NCI-H82 (cell line): ENCODE data around the gene TMPRSS3.

Experiments used
- DNase-seq: peaks from one replicate; lab custom pipeline; 2025; lab: John Stamatoyannopoulos, UW

The TMPRSS3 gene

DNA sequence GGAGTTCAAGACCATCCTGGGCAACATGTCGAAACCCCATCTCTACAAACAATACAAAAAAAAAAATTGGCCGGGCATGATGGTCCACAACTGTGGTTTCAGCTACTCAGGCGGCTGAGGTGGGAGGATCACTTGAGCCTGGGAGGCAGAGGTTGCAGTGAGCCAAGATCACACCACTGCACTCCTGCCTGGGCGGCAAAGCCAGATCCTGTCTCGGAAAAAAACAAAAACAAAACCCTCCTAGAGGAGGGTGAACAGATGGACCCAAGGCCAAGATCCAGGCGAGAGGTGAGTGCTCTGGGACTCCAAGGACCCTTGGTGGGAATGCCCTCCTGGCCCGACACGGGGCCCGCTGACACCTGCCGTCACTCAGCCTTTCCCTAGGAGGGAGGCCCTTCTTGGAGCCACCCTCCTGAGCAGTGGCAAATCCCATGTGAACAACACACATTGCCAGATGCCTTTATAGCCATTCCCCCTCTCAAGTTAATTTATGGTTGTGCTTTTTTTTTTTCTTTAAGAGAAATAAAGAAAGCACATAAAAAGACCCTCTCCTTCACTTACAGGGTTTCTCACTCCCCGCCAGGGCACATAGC lies 45.4 kb downstream of the TMPRSS3 start:
- no peak for DNase-seq

DNA sequence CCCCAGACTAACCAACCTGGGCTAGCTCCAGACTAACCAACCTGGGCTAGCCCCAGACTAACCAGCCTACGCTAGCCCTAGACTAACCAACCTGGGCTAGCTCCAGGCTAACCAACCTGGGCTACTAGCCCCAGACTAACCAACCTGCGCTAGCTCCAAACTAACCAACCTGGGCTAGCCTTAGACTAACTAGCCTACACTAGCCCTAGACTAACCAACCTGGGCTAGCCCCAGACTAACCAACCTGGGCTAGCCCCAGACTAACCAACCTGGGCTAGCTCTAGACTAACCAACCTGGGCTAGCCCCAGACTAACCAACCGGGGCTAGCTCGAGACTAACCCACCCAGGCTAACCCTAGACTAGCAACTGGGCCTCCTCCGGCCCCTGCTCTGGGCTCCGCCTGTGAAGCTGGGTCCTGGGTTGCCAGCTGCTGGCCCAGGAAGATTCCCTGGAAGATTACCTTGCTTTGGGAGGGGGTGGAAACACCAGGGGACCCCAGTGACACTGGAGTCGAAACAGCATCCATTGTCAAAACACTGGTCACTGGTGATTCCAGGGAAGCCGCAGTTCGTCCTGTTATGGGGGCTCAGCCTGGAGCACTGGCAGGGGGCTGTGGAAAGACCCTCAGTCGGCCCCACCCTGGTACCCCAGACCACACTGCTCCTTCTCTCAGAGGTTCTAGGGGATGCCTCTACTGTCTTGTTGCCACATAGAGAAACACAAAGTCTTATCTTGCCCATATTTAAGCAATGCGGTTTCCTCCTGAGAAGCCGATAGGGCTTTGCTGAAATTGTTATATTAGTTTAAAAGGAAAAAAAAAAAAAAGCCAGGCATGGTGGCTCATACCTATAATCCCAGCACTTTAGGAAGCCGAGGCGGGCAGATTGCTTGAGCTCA lies 46.2 kb downstream of the TMPRSS3 start:
- DNase-seq: no peak

DNA sequence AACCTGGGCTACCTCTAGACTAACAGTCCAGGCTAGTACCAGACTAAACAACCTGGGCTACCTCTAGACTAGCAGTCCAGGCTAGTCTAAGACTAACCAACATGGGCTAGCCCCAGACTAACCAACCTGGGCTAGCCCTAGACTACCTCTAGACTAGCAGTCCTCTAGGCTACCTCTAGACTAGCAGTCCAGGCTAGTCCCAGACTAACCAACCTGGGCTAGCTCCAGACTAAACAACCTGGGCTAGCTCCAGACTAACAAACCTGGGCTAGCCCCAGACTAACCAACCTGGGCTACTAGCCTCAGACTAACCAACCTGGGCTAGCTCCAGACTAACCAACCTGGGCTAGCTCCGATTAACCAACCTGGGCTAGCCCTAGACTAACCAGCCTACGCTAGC lies 47.1 kb downstream of the TMPRSS3 start:
- DNase-seq: no peak

DNA sequence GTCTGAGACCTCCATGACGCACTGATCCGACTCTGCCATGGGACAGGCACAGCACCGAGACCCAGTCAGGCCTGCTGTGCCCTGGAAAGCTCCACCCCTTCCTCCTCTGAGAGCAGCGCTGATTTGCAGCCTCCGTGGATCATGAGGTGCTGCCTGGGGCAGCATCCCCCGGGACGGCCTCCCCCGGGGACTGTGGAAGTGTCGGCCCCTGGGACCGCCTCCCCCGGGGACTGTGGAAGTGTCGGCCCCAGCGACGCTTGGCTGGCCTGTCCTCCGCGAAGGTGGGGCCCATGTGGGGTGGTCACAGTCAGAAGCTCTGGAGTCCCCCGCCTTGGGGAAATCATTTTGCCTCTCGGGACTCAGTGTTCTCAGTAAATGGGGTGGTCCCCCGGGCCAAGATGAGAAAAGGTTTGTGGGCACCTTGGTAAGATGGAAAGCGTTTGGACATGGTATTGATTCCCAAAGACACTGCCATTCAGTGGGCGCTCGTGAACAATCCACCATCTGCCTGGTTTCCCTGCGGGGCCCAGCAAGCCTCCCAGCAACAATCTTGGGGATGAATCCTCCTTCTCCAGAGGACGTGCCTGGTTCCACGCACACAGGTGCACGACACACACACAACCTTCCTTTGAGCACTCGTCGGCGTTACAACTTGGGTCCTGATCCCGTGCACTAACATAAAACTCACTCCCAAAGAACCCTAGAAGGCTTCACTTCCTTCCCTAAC lies 48.1 kb downstream of the TMPRSS3 start:
- DNase-seq: no peak

DNA sequence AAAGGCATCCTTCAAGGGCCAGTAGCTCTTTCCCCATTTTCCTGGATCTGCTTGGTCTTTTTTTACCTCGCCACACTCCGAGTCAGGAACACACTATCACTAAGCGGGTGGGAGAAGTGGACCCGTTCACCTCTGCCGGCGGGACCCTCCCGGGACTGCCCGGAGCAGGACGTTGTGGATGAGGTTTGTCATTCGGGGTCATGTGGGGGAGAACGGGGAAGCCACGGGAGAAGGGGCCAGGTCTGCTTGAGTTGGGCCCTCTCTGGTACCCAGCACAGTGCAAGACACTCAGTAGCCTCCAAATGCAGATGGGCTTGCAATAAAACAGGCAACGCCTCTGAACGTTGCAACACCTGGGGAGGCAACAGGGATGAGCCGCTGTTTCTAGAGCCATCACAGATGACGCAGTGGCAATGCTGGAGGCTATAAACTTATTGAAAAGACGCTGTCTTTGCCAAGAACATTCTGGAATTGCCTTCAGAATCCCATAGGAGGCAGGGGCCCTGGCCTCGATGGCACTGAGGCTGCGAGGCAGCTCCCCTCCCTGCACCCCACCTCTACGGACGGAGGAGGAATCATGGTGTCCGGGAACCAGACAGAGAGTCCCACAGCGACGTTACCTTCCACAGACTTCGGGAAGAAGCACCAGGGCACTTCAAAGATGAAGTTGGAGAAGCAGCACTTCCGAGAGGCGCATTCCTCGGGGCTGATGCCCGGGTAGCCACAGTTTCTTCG lies 48.8 kb downstream of the TMPRSS3 start:
- no peak for DNase-seq

DNA sequence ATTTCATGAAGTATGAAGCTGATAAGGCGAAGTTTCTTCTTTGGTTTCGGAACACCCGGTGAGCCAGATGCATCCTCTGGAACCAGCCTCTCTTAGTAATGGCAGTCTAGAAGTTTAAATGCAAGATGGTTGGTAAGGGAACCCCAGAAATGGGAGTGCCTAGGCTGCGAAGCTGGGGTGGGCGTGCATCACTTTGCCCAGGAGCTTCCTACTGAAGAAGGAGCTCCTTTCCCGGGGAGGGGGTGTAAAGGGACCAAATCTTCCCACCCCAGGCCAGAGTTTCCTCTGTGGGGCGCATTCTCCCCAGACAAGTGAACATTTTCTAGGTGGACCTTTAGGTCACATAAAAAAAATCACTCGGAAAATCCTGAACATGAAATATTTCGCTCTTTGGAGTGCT lies 49.4 kb downstream of the TMPRSS3 start:
- no peak for DNase-seq

DNA sequence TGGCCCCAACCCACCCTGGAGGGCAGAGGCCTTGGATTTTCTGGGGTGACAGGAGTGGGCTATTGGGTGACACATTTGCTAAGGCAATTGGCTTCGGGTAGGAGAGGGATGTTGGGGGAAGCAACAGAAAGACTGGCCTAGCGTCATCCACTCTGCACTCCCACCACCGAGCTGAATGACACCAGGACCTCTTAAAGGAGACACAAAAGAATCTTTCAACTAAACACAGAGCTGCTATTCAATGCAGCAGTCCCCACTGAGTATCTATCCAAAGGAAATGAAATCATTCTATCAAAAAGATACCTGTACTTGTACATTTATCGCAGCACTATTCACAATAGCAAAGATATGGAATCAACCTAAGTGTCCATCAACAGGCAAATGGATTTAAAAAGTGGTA lies 51.2 kb downstream of the TMPRSS3 start:
- DNase-seq: no peak

DNA sequence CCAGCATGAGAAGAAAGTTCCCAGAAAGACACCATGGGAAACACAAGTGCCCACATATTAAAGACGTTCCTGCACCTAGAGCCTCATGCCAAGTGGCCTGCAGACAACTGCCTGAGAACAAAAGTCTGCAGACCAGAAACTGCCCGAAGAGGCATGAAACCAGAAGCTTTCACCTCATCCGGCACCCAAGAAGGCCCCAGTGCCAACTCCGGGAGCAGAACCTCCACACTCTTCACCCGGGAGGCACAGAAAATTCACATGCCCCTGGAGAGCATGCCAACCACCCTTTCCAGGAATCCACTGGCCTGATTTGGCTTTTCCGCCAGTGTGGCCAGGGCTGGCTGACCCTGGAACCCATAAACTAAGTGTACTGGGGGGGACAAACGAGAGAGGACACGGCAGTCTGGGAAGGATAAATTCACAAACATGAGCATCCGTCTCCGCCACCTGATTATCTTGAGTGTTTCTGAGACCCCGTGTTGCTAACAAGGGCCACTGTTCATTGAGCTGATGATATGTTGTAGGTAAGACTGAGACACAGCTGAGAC lies 51.8 kb downstream of the TMPRSS3 start:
- no peak for DNase-seq

DNA sequence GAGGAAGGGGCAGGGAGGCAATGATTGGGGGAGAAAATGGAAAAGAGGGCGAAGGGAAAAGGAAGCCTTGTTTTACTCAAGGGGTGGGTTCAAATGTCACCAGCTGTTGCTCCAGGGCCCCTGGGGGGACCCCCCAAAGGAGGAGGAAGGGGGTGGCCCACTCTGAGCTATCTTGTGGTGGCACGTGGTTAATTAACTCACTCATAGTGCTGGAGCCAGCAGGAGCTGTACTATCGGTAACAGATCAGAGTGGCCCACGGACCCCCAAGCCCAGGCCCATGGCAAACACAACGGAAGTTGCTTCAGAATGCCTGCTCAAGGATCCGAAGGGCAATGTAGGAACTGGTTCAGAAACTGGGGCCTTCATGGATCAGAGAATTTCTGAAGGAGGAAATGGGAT lies 52.3 kb downstream of the TMPRSS3 start:
- no peak for DNase-seq

DNA sequence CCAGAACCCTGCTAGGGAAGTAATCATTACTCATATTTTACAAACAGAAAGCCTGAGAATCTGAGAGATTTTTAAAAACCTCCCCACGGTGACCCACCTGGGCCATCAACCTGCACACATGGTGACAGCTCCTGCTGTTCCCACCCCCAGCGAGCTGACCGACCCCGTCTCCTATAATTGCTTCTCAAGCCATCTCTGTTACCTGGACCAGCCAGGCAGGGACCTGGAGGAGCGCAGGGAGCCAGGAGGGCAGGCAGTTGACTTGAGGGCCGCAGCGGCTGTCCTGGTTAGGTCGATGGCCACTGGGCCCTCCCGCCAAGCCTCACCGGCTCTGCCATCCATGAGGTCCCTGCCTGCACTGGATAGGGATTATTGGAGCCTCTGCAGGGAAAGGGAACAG lies 52.8 kb downstream of the TMPRSS3 start:
- no peak for DNase-seq

DNA sequence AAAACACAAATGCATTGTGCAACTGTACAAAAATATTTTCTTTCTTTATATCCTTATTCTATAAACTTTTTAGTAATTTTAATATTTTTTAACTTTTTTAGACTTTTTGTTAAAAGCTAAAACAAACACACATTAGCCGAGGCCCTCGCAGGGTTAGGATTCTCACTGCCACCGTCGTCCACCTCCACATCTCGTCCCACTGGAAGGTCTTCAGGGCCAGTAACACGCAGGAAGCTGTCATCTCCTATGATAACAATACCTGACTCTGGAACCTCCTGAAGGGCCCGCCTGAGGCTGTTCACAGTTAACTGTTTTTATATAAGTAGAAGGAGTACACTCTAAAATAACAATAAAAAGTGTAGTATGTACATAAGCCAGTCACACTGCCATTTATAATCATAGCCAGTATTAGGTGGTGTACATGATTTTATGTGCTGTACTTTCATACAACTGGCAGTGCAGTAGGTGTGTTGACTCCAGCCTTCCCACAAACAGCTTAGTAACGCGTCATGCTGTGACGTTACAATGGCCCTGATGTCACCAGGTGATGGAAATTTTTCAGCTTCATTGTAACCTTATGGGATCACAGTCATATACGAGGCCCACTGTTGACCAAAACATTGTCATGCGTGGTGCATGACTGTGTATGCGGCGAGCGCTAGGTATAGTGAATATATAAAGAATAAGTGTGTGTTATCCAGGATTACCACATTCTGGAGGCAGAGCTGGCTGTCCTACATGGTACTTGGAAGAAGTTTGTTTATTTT lies 53.9 kb downstream of the TMPRSS3 start:
- DNase-seq: no peak

DNA sequence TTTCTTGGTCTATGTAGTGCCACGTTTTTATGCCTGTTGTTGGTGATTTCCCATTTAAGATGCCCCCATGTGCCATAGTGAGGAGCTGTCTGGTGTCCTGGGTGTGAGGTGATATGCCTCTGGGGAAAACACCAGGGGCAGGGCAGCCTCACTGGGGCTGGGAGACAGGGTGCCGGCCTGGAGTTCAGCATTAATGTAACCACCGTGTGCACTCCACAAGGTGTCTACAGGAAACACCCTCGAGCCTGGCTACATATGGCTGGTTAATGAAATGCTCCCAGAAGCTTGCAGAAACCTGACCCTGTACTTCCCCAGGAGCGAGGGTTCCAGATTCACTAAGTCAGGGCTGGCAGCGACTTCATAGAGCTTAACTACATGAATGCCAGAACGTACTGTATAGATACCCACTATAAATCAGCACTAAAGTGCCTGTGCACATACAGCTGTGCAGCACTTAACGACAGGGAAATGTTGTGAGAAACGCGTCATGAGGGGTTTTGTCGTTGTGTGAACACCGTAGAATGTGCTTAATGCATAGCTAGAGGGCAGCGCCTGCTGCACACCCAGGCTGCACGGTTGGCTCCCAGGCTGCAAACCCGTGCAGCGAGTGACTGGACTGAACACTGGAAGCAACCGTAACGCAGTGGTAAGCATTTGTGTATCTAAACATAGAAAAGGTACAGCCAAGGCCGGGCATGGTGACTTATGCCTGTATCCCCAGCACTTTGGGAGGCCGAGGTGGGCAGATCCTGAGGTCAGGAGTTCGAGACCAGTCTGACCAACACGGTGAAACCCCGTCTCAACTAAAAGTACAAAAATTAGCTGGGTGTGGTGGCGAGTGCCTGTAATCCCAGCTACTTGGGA lies 55.4 kb downstream of the TMPRSS3 start:
- no peak for DNase-seq

DNA sequence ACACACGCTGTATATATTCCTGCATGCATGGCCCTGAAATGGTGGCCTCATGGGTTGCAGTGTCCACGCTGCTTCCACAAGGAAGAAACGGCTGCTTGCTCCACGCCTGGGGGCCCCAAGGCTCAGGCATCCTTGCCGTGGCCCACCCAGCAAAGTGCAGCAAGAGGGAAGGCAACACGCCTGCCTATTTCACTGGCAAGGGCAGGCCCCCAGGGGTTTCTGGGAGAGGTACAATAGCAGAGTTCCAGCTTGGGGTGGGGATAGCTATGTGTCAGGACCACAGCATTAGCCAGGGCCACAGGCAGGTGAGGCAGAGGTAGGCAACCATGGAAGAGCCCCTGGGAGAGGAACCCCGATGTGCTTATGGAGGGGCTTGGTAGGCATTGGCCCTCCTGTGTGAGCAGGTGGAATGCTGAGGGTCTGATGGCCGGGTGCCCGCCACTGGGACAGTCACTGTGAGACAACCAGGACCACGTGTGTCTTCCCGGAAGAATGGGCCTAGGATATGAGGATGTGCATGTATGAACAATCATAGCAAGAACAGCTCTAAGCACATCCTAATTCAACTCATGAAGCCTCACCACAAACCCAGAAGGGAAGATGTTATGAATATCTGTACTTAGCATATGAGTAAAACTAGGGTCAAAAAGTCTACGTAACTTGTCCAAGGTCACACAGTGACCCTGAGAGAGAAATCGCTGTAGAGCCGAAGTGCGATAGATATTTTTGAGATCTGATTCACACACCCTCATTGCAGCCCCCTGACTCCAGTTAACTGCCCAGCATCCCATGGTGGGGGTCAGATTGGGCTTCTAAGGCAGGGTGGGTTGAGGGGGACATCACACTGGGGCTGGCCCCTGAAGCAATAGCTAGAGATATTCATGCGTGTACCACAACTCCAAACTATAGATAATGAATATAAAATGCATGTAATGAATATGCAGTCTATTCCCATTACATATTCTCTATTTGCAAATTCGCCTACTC lies 56.8 kb downstream of the TMPRSS3 start:
- no peak for DNase-seq

DNA sequence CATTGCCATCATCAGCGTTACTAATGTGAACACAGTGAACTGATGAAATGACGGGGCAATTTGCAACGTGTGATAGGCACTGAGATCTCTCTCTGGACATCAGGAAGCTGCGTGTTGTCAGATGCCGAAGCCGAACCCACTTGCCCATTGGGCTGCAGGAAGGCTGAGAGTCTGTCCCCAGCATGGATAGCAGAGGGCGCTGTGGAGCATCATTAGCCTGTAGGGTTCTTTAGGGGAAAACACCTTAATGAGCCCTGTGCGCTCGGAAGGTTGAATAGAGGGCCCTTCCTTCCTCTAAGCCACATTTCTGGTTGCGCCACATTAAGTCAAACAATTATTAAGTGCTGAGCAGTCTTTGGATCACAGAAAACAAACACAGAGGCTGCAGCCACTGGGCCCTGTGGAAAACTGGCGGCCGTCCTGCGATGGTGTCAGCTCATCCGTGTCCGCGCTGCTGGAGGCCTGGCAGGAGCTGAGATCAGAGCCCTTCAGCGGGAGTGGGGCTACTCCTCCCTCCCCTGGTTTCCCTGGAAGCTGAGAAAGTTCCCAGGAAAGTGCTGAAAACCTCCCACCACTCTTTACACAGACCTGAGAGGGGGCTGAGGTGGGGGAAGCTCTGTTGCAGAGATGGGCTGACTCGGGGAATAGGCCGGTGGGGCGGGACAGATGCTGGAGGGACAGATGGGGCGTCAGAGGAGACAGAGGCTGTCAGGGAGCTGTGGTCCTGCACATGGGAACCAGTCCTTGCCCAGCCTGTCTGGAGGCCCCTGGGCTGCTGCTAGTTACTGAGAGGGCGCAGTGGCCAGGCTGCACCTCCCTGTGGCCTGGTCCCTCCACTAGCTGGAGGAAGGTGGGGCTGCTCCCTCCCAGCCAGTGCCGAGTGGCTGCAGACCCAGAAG lies 57.8 kb downstream of the TMPRSS3 start:
- peak; percentile 80 for DNase-seq

DNA sequence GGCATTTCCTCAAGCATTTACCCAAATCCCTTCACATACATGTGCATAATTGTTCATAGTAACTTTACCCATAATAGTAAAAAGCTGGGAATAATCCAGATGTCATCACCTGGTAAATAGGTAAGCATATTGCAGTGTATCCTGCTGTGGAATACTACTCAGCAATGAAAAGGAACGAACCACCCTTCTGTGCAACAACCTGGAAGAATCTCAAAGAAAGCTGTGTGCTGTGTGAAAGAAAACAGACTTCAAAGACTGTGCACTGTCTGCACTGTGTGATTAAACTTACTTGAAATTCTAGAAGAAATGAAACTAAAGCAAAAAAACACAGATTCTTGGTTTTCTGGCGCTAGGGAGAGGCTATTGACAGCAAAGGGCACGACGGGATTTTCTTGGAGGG lies 58.6 kb downstream of the TMPRSS3 start:
- DNase-seq: no peak

DNA sequence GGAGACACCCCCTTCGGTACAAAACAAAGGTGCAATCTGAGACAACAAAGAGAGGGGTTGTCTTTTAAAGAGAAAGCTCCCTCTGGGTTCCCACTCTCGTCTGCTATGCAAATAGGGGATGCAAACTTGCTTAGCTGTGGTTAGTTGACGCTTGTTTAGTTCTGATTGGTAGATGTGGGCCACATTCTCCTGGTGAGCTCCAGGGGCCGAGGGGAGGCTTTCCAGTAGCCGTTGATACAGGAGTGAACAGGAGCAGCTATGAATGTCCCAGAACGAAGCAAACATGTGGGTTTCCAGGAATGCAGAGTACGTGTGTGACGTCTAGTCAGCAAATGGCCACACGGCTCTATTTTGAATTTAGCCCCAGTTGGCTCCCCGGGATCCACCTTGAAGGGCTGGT lies 59.8 kb downstream of the TMPRSS3 start:
- peak; percentile 49 for DNase-seq

DNA sequence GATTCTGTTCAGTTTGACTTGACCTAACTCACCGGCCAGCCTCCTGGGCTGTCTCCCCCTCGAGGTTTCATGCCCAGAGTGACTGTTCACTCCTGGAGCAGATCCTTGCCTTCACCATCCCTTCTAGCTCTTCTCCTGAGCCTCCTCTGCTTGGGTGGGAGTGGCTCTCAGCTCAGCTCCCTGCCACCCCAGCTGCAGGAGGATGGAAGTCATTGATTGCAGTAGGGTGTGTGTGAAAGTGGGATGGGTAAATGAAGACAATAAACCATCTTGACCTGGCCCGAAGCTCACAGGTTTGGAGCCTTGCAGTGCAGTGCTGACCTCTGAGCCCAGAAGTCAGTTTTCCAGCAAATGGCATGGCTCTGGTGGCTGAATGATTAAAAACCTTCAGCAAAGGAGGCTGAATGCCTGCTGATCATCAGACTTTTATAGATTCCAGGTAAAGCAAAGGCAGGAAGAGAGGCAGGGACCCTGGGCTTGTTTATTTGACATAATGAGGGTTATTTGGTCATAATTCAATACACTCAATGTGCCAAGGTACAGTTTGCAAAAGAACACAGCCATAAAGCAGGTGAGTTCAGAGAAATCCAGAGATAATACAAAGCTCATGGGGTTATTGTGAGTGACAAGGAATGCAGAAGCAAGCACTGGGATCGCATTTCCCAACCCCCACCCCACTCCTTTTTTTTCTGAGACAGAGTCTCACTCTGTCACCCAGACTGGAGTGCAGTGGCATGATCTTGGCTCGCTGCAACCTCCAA lies 63.1 kb downstream of the TMPRSS3 start:
- DNase-seq: no peak
